ENCODE measurements around the gene UGT1A10.

GRCh38 chr2:233706720-233707119 lies 70.5 kb downstream of the UGT1A10 start:
- no peak for TF ChIP-seq CTCF (conservative IDR thresholded peaks at IDR 0.05 in 1 of 2, IDR thresholded peaks at IDR 0.05 in 1 of 2; ENCODE audit: extremely low read depth in 1 of 2, insufficient read depth in 1 of 2, low read depth in 1 of 2, low read length in 2 of 2)
- TF ChIP-seq EZH2 (IDR thresholded peaks at IDR 0.05; ENCODE audit: borderline replicate concordance, low read length), result no peak

Data from mammary epithelial cell (primary cell).